AG10803 (cell line): ENCODE data around the gene ANO8.

ENCODE experiments used
- DNase-seq: peaks from one replicate; pipeline ENCODE4 v3.0.0; 2010; ENCODE audit warnings: low read depth
- H3K4me3 ChIP-seq: 2 replicates; pipeline ENCODE4 v1.5.1; 2011; ENCODE audit warnings: mild to moderate bottlenecking, low read length, control low read depth
- TF ChIP-seq, protein P1 (sequence below): conservative IDR thresholded peaks from 2 replicates; pipeline ENCODE4 v1.5.1; 2011; ENCODE audit warnings: mild to moderate bottlenecking, low read length, control low read depth, inconsistent platforms

Gene ANO8

GRCh38 chr19:17321655-17322489, 12.8 kb downstream of the ANO8 start:
- TF ChIP-seq, protein P1, sequence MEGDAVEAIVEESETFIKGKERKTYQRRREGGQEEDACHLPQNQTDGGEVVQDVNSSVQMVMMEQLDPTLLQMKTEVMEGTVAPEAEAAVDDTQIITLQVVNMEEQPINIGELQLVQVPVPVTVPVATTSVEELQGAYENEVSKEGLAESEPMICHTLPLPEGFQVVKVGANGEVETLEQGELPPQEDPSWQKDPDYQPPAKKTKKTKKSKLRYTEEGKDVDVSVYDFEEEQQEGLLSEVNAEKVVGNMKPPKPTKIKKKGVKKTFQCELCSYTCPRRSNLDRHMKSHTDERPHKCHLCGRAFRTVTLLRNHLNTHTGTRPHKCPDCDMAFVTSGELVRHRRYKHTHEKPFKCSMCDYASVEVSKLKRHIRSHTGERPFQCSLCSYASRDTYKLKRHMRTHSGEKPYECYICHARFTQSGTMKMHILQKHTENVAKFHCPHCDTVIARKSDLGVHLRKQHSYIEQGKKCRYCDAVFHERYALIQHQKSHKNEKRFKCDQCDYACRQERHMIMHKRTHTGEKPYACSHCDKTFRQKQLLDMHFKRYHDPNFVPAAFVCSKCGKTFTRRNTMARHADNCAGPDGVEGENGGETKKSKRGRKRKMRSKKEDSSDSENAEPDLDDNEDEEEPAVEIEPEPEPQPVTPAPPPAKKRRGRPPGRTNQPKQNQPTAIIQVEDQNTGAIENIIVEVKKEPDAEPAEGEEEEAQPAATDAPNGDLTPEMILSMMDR: no peak
- DNase-seq: no peak
- no peak overlapping the region for H3K4me3 ChIP-seq

DNA sequence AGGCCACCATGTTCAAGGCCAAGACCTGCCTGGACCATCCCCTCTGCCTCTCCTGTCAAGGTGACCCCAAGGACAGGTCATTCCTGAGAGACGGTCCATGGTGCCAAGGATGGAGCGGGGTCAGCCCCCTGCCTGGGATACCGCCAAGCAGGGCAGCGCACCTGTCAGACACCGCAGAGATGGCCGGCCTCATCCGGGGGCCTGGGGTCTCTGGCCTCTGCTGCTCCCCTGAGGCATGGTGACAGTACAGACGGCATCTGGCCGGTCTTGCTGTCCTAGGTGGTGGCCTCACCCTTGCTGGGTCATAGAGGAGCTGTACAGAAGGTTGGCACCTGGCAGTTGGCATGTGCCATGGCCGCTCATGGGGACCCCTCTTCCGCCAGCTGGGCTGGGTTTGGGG, 14.2 kb downstream of the ANO8 start:
- no peak for DNase-seq
- no peak overlapping the region for H3K4me3 ChIP-seq
- TF ChIP-seq, protein P1: no peak

GRCh38 chr19:17319473-17320238, 15.0 kb downstream of the ANO8 start:
- no peak for DNase-seq
- TF ChIP-seq, protein P1: no peak

GRCh38 chr19:17318966-17319365, 15.7 kb downstream of the ANO8 start:
- DNase-seq: no peak
- TF ChIP-seq, protein P1: no peak

More at GRCh38 chr19:17319473-17320238, 15.0 kb downstream of the ANO8 start:
- H3K4me3 ChIP-seq: no peak overlapping the region

GRCh38 chr19:17314007-17314593, 20.6 kb downstream of the ANO8 start:
- H3K4me3 ChIP-seq: no peak overlapping the region
- TF ChIP-seq, protein P1: no peak
- no peak for DNase-seq

More at GRCh38 chr19:17318966-17319365, 15.7 kb downstream of the ANO8 start:
- no peak overlapping the region for H3K4me3 ChIP-seq

- TF ChIP-seq, protein P1: no peak
- H3K4me3 ChIP-seq: no peak overlapping the region
- no peak for DNase-seq
These were observed 22.2 kb downstream of the ANO8 start for GRCh38 chr19:17312189-17313113.
